Caco-2 (cell line): ENCODE results near the gene SLC25A34. TPM values are rescaled to one million over a fixed set of nuclear protein-coding genes. Genes with fewer than 3 reads are reported as not detected.

ENCODE experiments used
- BruUV-seq: library from RNA; stranded (reverse); fragments of 400-500 nt; replicated peaks from 2 replicates; lab custom pipeline; 2021; lab: Mats Ljungman, UMichigan
- CTCF ChIA-PET: fragments of 300-600 bp; sonication (Branson Sonifier 250); formaldehyde crosslinking; loops from one replicate; lab custom pipeline; 2022; ENCODE audit warnings: antibody characterized with exemption; lab: Charles Lee
- POLR2A ChIA-PET: fragments of 300-600 bp; sonication (Branson Sonifier 250); formaldehyde crosslinking; loops from one replicate; lab custom pipeline; 2022; ENCODE audit warnings: antibody characterized with exemption; lab: Charles Lee
- DNase-seq, 2 experiments: peaks; one replicate each; pipeline versions ENCODE4 v3.0.0 to v3.0.0-alpha.2; 2020 to 2022
- H3K27me3 ChIP-seq: replicated peaks from 2 replicates; pipeline ENCODE4 v1.6.0; 2011; ENCODE audit warnings: low read length; ENCODE audit not compliant: control insufficient read depth, insufficient read depth
- H3K36me3 ChIP-seq: 2 replicates; pipeline ENCODE4 v1.5.1; 2011; ENCODE audit warnings: low read length; ENCODE audit not compliant: control insufficient read depth, insufficient read depth
- H3K4me1 ChIP-seq: fragments of 250-450 bp; sonication (Bioruptor Pico); 2 replicates; pipeline ENCODE4 v1.5.1; 2020; ENCODE audit warnings: mild to moderate bottlenecking
- H3K4me3 ChIP-seq: 2 replicates; pipeline ENCODE4 v1.5.1; 2011; ENCODE audit warnings: low read depth, mild to moderate bottlenecking, control low read depth, low read length
- H3K9me3 ChIP-seq: fragments of 250-450 bp; sonication (Bioruptor Pico); 2 replicates; pipeline ENCODE4 v1.5.1; 2020; ENCODE audit warnings: mild to moderate bottlenecking, moderate library complexity
- H3K27ac Mint-ChIP-seq: one replicate; pipeline ENCODE4 v1.8.0; 2022; ENCODE audit warnings: mixed read lengths; ENCODE audit not compliant: unreplicated experiment
- H3K27me3 Mint-ChIP-seq: one replicate; pipeline ENCODE4 v1.8.0; 2022; ENCODE audit warnings: mixed read lengths; ENCODE audit not compliant: insufficient read depth, unreplicated experiment
- H3K36me3 Mint-ChIP-seq: one replicate; pipeline ENCODE4 v1.8.0; 2022; ENCODE audit warnings: mild to moderate bottlenecking, mixed read lengths; ENCODE audit not compliant: insufficient read depth, unreplicated experiment
- H3K4me1 Mint-ChIP-seq: one replicate; pipeline ENCODE4 v1.8.0; 2022; ENCODE audit warnings: low read depth, mixed read lengths; ENCODE audit not compliant: unreplicated experiment
- H3K4me3 Mint-ChIP-seq: one replicate; pipeline ENCODE4 v1.8.0; 2022; ENCODE audit warnings: mild to moderate bottlenecking, moderate library complexity, mixed read lengths; ENCODE audit not compliant: unreplicated experiment
- H3K9me3 Mint-ChIP-seq: one replicate; pipeline ENCODE4 v1.8.0; 2022; ENCODE audit warnings: mixed read lengths; ENCODE audit not compliant: unreplicated experiment
- intact Hi-C: fragments of 100-400 bp; cut with micrococcal nuclease; formaldehyde crosslinking; loops from one replicate; pipeline ENCODE4 v1.10.0; 2022; ENCODE audit not compliant: unreplicated experiment
- total RNA-seq: library from RNA; stranded (reverse); gene quantifications from 2 replicates; pipeline ENCODE4 v1.2.3, GENCODE V29; 2022
- TF ChIP-seq, protein P1 (sequence below), 2 experiments: fragments of 200-600 bp in 1 of 2; IDR thresholded peaks; 1 replicate in 1 of 2; 2 replicates in 1 of 2; pipeline versions ENCODE4 v1.5.1 to v1.8.0; 2011 to 2022; ENCODE audit warnings: antibody characterized with exemption in 1 of 2, control low read depth in 1 of 2, inconsistent platforms in 1 of 2, low read depth in 1 of 2, low read length in 1 of 2, mild to moderate bottlenecking in 1 of 2, moderate library complexity in 1 of 2; ENCODE audit not compliant: insufficient read depth in 1 of 2, severe bottlenecking in 1 of 2, unreplicated experiment in 1 of 2

The SLC25A34 gene
- total RNA-seq, 1 experiment from 2014 or later: 1.1 TPM

DNA sequence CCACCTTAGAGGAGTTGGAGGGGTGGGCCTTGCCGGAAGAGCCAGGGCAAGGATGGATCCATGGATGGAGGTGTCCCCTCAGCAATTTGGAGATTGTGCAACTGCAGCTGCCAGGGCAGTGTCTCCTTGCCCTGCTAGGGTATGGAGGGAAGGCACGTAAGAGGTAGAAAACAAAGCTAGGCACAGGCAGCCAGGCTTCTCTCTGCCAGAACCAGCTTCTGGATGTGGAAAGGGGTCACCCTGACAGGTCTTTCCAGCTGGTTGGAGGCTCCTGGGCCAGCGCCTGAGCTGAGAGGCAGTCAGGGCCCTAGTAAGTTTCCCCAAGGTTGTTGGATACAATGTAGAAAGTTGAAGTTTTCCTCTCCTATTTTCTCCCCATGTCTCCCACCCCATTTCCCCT lies 15.2 kb upstream of the SLC25A34 start:
- Mint-ChIP-seq H3K4me3 (no peak overlapping the region), H3K36me3 (peaks cover 25% of the 10 kb centered on the region), H3K27ac (no peak overlapping the region), H3K4me1 (no peaks in the 10 kb centered on the region), H3K9me3 (no peaks in the 10 kb centered on the region), H3K27me3 (no peaks in the 10 kb centered on the region)
- Histone ChIP-seq H3K9me3 (no peaks in the 10 kb centered on the region), H3K36me3 (no peaks in the 10 kb centered on the region; the same call in 1 of the 2 replicates), H3K4me1 (no peaks in the 10 kb centered on the region), H3K27me3 (no peaks in the 10 kb centered on the region), H3K4me3 (no peak overlapping the region)
- ChIA-PET CTCF (no interaction called here), POLR2A (no interaction called here)
- no TSS peak for BruUV-seq
- TF ChIP-seq, protein P1, sequence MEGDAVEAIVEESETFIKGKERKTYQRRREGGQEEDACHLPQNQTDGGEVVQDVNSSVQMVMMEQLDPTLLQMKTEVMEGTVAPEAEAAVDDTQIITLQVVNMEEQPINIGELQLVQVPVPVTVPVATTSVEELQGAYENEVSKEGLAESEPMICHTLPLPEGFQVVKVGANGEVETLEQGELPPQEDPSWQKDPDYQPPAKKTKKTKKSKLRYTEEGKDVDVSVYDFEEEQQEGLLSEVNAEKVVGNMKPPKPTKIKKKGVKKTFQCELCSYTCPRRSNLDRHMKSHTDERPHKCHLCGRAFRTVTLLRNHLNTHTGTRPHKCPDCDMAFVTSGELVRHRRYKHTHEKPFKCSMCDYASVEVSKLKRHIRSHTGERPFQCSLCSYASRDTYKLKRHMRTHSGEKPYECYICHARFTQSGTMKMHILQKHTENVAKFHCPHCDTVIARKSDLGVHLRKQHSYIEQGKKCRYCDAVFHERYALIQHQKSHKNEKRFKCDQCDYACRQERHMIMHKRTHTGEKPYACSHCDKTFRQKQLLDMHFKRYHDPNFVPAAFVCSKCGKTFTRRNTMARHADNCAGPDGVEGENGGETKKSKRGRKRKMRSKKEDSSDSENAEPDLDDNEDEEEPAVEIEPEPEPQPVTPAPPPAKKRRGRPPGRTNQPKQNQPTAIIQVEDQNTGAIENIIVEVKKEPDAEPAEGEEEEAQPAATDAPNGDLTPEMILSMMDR (IDR thresholded peaks at IDR 0.05; ENCODE audit: insufficient read depth in 1 of 2, low read depth in 1 of 2, low read length in 1 of 2, severe bottlenecking in 1 of 2, unreplicated experiment in 1 of 2): no peak
- intact Hi-C loops: no loop called here
- no peak for DNase-seq

DNA sequence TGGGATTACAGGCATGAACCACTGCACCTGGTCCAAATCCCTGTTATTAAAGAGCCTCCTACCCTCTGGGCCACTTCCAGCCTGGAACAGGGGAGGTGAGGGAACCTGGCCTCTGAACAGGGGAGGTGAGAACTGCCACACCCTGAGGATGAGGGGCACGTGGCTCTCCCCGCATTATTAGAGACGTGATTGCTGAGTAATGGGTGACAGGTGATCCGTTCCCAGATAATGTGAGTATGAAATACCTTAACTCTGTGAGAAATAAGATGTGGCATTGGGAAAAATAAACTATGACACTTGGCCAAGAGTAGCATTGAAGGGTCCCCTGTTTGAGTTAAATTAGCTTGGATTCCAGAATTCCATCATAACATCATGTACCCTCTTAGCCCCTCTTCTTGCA lies 13.6 kb upstream of the SLC25A34 start:
- Histone ChIP-seq H3K4me1 (no peaks in the 10 kb centered on the region), H3K4me3 (no peak overlapping the region), H3K36me3 (no peaks in the 10 kb centered on the region; the same call in 1 of the 2 replicates), H3K9me3 (no peaks in the 10 kb centered on the region), H3K27me3 (no peaks in the 10 kb centered on the region)
- no peaks in the 10 kb centered on the region for H3K9me3 Mint-ChIP-seq
- intact Hi-C loops: no loop called here
- H3K4me3 Mint-ChIP-seq: no peak overlapping the region
- H3K36me3 Mint-ChIP-seq: peaks cover 29% of the 10 kb centered on the region
- POLR2A ChIA-PET: no interaction called here
- CTCF ChIA-PET: no interaction called here
- no peaks in the 10 kb centered on the region for H3K4me1 Mint-ChIP-seq
- no TSS peak for BruUV-seq
- no peak overlapping the region for H3K27ac Mint-ChIP-seq
- H3K27me3 Mint-ChIP-seq: no peaks in the 10 kb centered on the region
- TF ChIP-seq, protein P1 (IDR thresholded peaks at IDR 0.05; ENCODE audit: insufficient read depth in 1 of 2, low read depth in 1 of 2, low read length in 1 of 2, severe bottlenecking in 1 of 2, unreplicated experiment in 1 of 2): no peak
- no peak for DNase-seq

- Mint-ChIP-seq H3K4me1 (no peaks in the 10 kb centered on the region), H3K27me3 (no peaks in the 10 kb centered on the region), H3K27ac (no peak overlapping the region), H3K9me3 (no peaks in the 10 kb centered on the region), H3K4me3 (no peak overlapping the region), H3K36me3 (peaks cover 34% of the 10 kb centered on the region)
- Histone ChIP-seq H3K9me3 (no peaks in the 10 kb centered on the region), H3K4me1 (no peaks in the 10 kb centered on the region), H3K27me3 (no peaks in the 10 kb centered on the region), H3K4me3 (no peak overlapping the region), H3K36me3 (no peaks in the 10 kb centered on the region; the same call in 1 of the 2 replicates)
- TF ChIP-seq, protein P1 (IDR thresholded peaks at IDR 0.05; ENCODE audit: insufficient read depth in 1 of 2, low read depth in 1 of 2, low read length in 1 of 2, severe bottlenecking in 1 of 2, unreplicated experiment in 1 of 2): no peak
- CTCF ChIA-PET: interaction anchor here (0.6 kb wide), 1 partner anchor 435 kb away, joined by 4 read pairs; no protein-coding TSS in a partner anchor
- POLR2A ChIA-PET: no interaction called here
- peak in 1 of 2 experiments; percentile 57 for DNase-seq
- no TSS peak for BruUV-seq
- intact Hi-C loops: no loop called here
Observed at GRCh38 chr1:15722836-15723532, 13.1 kb upstream of the SLC25A34 start.
